Upper lobe of right lung (tissue), 1 donor: ENCODE measurements around the gene OTC. TPM values are rescaled to one million over a fixed set of nuclear protein-coding genes. Genes with fewer than 3 reads are reported as not detected.

Experiments used
- ATAC-seq: fragments of 200-7000 bp; cut with Tn5 transposase; one replicate; pipeline ENCODE4 v1.9.1; 2020; ENCODE audit warnings: mild to moderate bottlenecking, moderate library complexity
- DNase-seq: peaks from one replicate; pipeline ENCODE4 v3.0.0-alpha.2; 2020
- H3K27ac ChIP-seq: fragments of 200-600 bp; one replicate; pipeline ENCODE4 v1.8.0; 2022
- H3K27me3 ChIP-seq: fragments of 200-600 bp; one replicate; pipeline ENCODE4 v1.8.0; 2022; ENCODE audit warnings: mild to moderate bottlenecking
- H3K36me3 ChIP-seq: fragments of 200-600 bp; one replicate; pipeline ENCODE4 v1.8.0; 2022
- H3K4me1 ChIP-seq: fragments of 200-600 bp; one replicate; pipeline ENCODE4 v1.8.0; 2022
- H3K4me3 ChIP-seq: fragments of 200-600 bp; one replicate; pipeline ENCODE4 v1.8.0; 2022; ENCODE audit warnings: mild to moderate bottlenecking
- H3K9me3 ChIP-seq: fragments of 200-600 bp; one replicate; pipeline ENCODE4 v1.8.0; 2022
- CTCF ChIP-seq: fragments of 200-600 bp; IDR thresholded peaks from one replicate; pipeline ENCODE4 v1.8.0; 2022; ENCODE audit warnings: antibody characterized with exemption
- intact Hi-C: fragments of 100-400 bp; cut with DNase I; formaldehyde crosslinking; loops from one replicate; pipeline ENCODE4 v1.11.0; 2022
- total RNA-seq: library from RNA; stranded (reverse); fragmentation: NEBNext Ultra II Directional; extraction: Animal tissue kit (Norgen Biotek cat#: 25700); gene quantifications from one replicate; pipeline ENCODE4 v1.2.1, GENCODE V29; 2021
- donor health status: DM: no; HTN: yes; CAD: no; lungs with severe emphysema.

OTC gene
- total RNA-seq, 1 donor from 2014 or later: 1.7 TPM

GRCh38 chrX:38465686-38466085 lies 113.3 kb downstream of the OTC start:
- no peak for TF ChIP-seq CTCF
- intact Hi-C loops: no loop called here
- Histone ChIP-seq H3K9me3 (no peaks in the 10 kb centered on the region), H3K27ac (no peak overlapping the region), H3K27me3 (no peaks in the 10 kb centered on the region), H3K4me1 (no peaks in the 10 kb centered on the region), H3K36me3 (no peaks in the 10 kb centered on the region), H3K4me3 (no peak overlapping the region)
- no peak for DNase-seq
- ATAC-seq: no peak

- no peak for TF ChIP-seq CTCF
- no peaks in the 10 kb centered on the region for H3K36me3 ChIP-seq
- no peak overlapping the region for H3K27ac ChIP-seq
- no peaks in the 10 kb centered on the region for H3K9me3 ChIP-seq
- DNase-seq: no peak
- intact Hi-C loops: no loop called here
- no peak for ATAC-seq
- no peak overlapping the region for H3K4me3 ChIP-seq
- no peaks in the 10 kb centered on the region for H3K4me1 ChIP-seq
- no peaks in the 10 kb centered on the region for H3K27me3 ChIP-seq
Observed at GRCh38 chrX:38468563-38469157, 116.3 kb downstream of the OTC start.

Other genes with a start within 250 kb of the OTC start
- gene SRPX, start 131.7 kb upstream of the OTC start, total RNA-seq: 56.7 TPM
- gene RPGR, start 25.1 kb upstream of the OTC start, total RNA-seq: 18.0 TPM
- 74.8 TPM for gene TSPAN7, start 208.9 kb downstream of the OTC start, total RNA-seq